ENCODE data around the gene USP26.
"Not testable (repeated sequence)": the region's sequence is repeated elsewhere in the genome, so short reads cannot be mapped to it uniquely, and the experiment has no call there.

Gene USP26

DNA sequence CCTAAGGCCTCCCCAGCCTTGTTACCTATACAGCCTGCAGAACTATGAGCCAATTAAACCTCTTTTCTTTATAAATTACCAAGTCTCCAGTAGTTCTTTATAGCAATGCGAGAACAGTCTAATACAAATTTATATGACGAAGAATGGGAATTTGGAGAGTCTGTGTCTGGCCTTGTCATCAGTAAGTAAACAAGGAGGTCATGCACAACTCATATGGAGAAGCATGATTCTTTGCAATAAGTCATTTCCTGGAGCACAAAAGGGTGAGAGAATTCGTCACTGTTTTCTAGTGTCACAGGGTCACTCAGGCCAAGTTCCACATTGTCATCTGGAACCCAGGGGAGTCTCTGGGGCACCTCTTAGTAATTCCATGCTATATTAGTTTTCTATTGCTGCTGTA, 89.5 kb downstream of the USP26 start:
- DNase-seq, result no peak

GRCh38 chrX:133005616-133006015, 91.3 kb downstream of the USP26 start:
- DNase-seq, result no peak

DNA sequence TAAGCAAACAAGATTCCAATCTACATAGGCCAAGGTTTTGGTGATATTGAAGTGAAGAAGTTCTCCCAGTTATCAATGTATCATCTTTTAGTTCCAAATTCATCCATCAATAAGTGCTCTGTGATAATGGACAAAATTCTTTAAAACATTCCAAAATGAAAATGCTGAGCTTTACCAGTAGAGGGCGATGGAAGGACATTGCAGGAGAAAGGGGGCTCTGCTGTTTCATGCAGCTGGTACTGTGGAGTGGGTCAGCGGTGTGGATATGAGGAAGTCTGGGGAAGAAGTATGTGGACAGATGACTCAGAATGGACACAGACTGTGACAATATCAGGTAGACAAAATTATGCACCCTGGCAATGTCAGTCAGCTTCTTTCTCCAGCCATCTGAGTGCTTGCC, 91.9 kb downstream of the USP26 start:
- DNase-seq, result peak; percentile 28

DNA sequence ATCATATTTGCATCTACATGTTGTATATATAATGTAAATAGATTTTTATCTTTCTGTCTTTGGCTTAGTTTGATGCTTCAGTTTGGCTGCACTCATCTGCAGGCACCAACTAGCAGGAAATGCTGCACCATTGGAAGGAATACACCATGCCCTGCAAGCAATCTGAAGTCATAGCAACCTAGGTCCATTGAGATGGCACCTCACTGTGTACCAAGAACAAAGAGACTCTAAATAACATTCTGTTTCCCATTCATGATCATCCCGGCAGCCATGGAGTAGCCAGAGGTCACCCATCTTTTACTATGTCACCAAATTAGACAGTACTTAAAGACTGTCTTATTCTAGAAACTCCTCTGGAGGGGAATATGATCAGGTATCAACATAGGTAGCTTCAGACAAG, 97.7 kb downstream of the USP26 start:
- DNase-seq, result no peak

DNA sequence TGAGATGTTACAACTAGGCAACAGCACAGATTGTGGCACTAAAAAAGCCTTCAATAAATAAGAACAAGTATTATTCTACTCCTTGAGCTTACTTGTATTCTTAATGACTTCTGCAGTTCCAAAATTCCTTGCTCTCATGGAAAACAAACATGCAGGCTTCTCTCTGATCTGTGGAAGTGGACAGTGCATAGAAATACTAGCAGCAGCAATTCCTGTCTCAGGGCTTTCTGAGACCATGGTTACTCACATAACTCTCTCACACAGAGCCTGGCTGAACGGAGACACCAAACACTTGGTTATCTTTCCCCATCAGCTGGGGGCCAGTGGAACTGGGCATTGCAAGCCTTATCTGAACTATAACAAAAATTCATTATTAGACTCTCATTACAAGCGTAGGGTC, 106.1 kb downstream of the USP26 start:
- DNase-seq, result no peak

DNA sequence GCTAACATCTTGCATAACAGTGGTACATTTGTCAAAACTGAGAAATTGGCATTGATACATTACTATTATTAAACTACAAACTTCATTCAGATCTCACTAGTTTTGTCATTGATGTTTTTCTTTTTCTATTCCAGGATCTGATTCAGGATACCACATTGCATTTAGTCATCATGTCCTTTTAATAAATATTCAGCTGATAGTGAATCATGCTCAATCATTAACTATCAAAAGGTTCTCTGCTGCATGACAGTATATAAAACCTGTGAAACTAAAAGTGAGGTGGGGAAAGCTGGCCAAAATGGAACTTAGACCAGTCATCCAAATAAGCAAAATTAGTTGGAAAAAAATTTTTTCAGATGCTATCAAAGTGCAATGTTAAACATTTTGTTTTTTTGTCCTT, 110.4 kb downstream of the USP26 start:
- DNase-seq, result no peak

DNA sequence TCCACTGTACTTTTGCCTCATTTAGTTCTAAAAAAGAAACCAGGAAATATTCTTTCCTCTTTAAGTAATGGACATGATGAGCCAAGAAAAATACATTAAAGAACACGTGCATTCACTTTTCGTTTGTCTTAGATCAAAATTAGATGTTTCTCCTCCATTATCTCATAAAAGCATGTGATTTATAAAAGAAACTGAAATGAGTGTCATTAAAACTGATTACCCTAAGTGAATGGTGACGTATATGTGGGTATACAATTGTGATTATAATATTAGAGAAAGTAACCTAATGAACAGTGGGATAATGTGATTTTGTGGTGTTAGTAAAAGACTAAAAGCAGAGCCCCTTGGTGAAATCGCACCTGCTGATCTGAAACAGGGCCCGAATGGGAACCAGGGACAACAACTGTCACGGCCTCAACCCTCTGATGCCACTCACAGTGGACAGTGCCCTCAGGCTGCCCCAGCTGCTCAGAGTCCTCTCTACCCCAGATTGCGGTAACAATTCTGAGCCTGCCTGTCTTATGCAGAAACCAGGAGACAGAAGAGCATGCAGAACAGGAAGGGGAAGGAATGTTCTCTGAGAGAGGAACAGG, 112.8 kb downstream of the USP26 start:
- no peak for DNase-seq

- no peak for DNase-seq
Measured at GRCh38 chrX:132983496-132983895, 113.4 kb downstream of the USP26 start.

DNA sequence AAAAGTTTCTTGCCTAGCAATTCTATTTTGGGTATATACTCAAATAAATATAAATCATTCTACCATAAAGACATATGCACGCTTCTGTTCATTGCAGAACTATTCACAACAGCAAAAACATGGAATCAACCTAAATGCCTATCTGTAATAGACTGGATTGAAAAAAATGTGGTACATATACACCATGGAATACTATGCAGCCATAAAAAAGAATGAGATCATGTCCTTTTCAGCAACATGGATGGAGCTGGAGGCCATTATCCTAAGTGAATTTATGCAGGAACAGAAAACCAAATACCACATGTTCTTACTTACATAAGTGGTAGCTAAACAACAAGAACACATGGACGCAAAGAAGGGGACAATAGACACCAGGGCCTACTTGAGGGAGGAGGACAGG, 116.9 kb downstream of the USP26 start:
- not testable (repeated sequence) for DNase-seq
